Measurements from ENCODE around the gene SOX11.

SOX11 gene

DNA sequence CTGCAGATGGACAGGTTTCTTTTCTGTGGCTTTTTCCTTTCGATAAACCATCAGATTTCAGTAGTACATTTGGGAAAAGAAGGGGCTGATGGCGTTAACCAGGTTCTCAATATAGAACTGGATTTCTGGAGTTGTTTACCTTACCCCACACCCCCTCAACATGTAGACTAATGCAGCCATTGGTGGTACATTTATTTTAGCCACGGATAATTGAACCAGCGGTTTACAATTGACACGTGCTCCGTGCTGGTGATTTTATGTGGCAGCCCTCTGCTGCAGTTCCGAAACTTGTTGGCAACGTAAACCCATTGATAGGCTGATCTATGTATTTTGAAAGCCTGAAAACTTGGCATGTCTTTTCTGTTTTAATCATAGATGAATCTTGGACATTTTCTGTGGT lies 5.4 kb downstream of the SOX11 start:
- H3K27ac ChIP-seq: no peak overlapping the region
- TF ChIP-seq ZFX (IDR thresholded peaks at IDR 0.05; ENCODE audit: borderline replicate concordance): no peak
- TF ChIP-seq, protein P1, sequence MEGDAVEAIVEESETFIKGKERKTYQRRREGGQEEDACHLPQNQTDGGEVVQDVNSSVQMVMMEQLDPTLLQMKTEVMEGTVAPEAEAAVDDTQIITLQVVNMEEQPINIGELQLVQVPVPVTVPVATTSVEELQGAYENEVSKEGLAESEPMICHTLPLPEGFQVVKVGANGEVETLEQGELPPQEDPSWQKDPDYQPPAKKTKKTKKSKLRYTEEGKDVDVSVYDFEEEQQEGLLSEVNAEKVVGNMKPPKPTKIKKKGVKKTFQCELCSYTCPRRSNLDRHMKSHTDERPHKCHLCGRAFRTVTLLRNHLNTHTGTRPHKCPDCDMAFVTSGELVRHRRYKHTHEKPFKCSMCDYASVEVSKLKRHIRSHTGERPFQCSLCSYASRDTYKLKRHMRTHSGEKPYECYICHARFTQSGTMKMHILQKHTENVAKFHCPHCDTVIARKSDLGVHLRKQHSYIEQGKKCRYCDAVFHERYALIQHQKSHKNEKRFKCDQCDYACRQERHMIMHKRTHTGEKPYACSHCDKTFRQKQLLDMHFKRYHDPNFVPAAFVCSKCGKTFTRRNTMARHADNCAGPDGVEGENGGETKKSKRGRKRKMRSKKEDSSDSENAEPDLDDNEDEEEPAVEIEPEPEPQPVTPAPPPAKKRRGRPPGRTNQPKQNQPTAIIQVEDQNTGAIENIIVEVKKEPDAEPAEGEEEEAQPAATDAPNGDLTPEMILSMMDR (IDR thresholded peaks at IDR 0.05): no peak

DNA sequence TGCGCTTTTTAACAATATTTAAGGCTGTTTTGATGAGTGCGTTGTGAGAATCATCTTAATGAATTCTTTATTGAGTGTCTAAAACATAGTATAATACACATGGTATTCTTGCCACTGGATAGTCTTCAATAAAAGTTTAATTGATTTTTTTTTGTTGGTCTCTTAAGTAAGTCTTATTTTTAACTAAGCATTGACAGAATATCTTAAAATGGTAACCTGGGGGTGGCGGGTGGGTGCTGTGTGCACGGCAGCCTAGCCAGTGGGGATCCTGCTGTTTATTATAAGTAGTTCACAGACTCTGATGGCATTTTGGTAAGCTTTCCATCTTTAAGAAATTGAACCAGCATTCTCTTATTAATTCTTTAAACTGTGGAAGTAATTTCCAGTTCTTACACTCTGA lies 6.0 kb downstream of the SOX11 start:
- no peak for TF ChIP-seq ZFX (IDR thresholded peaks at IDR 0.05; ENCODE audit: borderline replicate concordance)
- TF ChIP-seq, protein P1 (IDR thresholded peaks at IDR 0.05): no peak
- H3K27ac ChIP-seq: no peak overlapping the region

DNA sequence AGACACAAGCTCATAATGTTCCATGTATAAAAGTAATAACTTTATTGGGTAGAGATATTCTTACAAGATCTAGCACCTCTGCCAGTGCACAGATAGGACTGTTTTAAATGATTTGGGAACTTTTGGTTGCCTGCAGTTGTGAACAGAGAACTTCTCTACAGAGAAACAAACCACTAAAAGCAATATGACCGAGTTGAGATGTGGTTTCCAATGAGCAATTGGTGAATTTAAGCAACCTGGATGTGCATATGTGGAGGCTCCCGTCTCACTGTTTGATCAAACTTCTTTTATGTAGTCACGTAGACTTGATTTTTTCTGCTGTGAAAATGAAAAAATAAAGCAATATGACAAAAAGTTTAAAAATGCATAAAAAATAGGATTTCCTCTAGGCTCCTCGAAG lies 7.8 kb downstream of the SOX11 start:
- no peak overlapping the region for H3K27ac ChIP-seq

DNA sequence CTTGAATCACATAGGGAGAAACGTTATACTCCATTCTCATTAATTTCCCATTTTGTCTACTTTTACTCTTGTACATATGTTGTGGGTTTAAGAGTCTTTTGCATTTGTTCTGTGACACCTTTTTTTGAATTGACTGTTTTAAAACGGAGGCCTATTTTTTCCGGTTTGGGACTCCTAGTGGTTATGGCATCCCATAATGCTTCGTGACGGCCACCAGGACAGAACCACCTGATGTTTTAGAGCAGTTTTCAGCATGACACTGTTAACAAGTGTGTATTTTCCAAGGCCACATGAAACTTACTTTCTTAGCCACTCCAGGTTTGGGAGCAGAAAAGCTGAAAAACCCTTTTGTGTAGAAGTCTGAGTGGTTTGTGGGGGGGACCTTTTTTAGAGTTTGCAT lies 8.4 kb downstream of the SOX11 start:
- no peak overlapping the region for H3K27ac ChIP-seq
- TF ChIP-seq ZFX (IDR thresholded peaks at IDR 0.05; ENCODE audit: borderline replicate concordance): no peak
- TF ChIP-seq, protein P1 (IDR thresholded peaks at IDR 0.05): no peak

More for the DNA sequence above, 7.8 kb downstream of the SOX11 start:
- TF ChIP-seq ZFX (IDR thresholded peaks at IDR 0.05; ENCODE audit: borderline replicate concordance): no peak
- TF ChIP-seq, protein P1 (IDR thresholded peaks at IDR 0.05): no peak

DNA sequence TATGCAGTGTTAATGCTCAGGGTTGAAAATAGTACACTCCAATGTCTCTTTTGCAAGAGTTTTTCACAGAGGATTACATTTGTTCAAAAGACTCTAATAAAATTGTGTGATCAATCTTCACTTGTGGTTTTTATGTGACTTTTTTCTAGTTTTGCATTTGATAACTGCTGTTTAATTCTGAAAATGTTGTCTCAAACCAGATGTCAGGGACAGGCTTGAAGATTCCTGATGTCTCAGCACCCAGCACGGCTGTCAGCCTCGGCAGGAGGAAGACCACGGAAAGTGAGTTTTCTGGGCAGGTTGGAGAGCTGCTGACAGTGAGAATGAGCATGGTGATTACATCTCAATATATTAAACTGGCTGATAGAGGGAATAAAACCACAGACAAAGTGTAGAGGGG lies 9.1 kb downstream of the SOX11 start:
- H3K27ac ChIP-seq: no peak overlapping the region
- no peak for TF ChIP-seq ZFX (IDR thresholded peaks at IDR 0.05; ENCODE audit: borderline replicate concordance)

DNA sequence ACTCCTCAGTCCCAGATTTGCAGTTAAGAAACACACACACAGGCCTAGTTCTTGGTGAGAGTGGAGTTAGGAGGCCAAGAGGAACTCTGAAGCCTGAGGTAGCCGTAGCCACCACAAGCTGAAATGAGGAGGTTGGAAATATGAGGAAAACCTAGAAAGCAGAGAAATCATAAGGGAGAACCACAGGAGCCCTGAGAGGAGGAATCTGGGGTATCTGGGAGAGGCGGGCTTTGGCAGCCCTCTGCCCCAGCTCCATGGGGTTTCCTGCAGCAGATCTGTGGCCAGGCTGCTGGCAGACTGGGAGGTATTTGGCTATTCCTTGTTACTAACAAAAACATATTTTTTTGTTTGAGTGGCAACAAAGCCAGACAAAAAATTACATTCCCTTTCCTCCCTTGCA lies 11.0 kb downstream of the SOX11 start:
- no peak for TF ChIP-seq ZFX (IDR thresholded peaks at IDR 0.05; ENCODE audit: borderline replicate concordance)
- TF ChIP-seq, protein P1 (IDR thresholded peaks at IDR 0.05): no peak

DNA sequence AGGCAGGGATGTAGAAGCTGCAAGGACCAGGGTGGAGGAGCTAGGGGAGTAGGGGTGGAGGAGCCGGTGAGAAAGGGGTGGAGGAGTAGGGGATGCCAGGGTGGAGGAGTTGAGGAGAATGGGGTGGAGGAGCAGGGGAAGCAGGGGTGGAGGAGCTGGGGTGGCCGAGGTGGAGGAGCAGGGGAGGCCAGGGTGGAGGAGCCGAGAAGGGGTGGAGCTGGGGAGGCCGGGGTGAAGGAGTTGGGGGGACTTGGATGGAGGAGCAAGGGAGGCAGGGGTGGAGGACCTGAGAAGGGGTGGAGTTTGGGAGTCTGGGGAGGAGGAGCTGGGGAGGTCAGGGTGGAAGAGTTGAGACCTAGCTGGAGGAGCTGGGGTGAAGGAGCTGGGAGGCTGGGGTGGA lies 13.3 kb downstream of the SOX11 start:
- no peak overlapping the region for H3K27ac ChIP-seq
- TF ChIP-seq ZFX (IDR thresholded peaks at IDR 0.05; ENCODE audit: borderline replicate concordance): no peak
- TF ChIP-seq, protein P1 (IDR thresholded peaks at IDR 0.05): no peak

More for the DNA sequence above, 11.0 kb downstream of the SOX11 start:
- H3K27ac ChIP-seq: no peak overlapping the region
